HG02870 (cell line): Measurements from ENCODE around the gene GLB1L3.
A peak's percentile ranks its signal among the peaks of the same experiment; 100 is the strongest.

Experiments
- ATAC-seq: cut with Tn5 transposase; IDR thresholded peaks from one replicate; pipeline ENCODE4 v1.9.1; 2021; ENCODE audit warnings: mild to moderate bottlenecking, moderate library complexity; ENCODE audit not compliant: unreplicated experiment

GLB1L3 gene

GRCh38 chr11:134275534-134276395 is at the start of gene GLB1L3:
TSS of gene GLB1L3 (plus strand) at chr11:134276379. CDS start at chr11:134276741, 362 bp downstream.
- peak; percentile 76 for ATAC-seq

- ATAC-seq = no peak
Observed at GRCh38 chr11:134226806-134227325, 49.3 kb upstream of the GLB1L3 start.

- ATAC-seq = peak; percentile 62
Observed at GRCh38 chr11:134228625-134229024, 47.6 kb upstream of the GLB1L3 start.

- no peak for ATAC-seq
Observed at GRCh38 chr11:134229126-134229790, 46.9 kb upstream of the GLB1L3 start.

- no peak for ATAC-seq
Observed at GRCh38 chr11:134230339-134230738, 45.8 kb upstream of the GLB1L3 start.

- ATAC-seq = no peak
Observed at GRCh38 chr11:134231958-134232659, 44.1 kb upstream of the GLB1L3 start.

GRCh38 chr11:134233729-134234179 is 42.4 kb upstream of the GLB1L3 start:
- no peak for ATAC-seq

- no peak for ATAC-seq
Observed at GRCh38 chr11:134235399-134235798, 40.8 kb upstream of the GLB1L3 start.

GRCh38 chr11:134236834-134237556 is 39.2 kb upstream of the GLB1L3 start:
- ATAC-seq = no peak

- no peak for ATAC-seq
Observed at GRCh38 chr11:134237557-134237922, 38.6 kb upstream of the GLB1L3 start.

- no peak for ATAC-seq
Observed at GRCh38 chr11:134238956-134239355, 37.2 kb upstream of the GLB1L3 start.

- ATAC-seq = no peak
Observed at GRCh38 chr11:134240592-134240991, 35.6 kb upstream of the GLB1L3 start.

- no peak for ATAC-seq
Observed at GRCh38 chr11:134242376-134242775, 33.8 kb upstream of the GLB1L3 start.

GRCh38 chr11:134243913-134244312 is 32.3 kb upstream of the GLB1L3 start:
- ATAC-seq = no peak

GRCh38 chr11:134244593-134244992 is 31.6 kb upstream of the GLB1L3 start:
- ATAC-seq = peak; percentile 79

GRCh38 chr11:134245434-134245833 is 30.7 kb upstream of the GLB1L3 start:
- no peak for ATAC-seq

- ATAC-seq = no peak
Observed at GRCh38 chr11:134246100-134246499, 30.1 kb upstream of the GLB1L3 start.

GRCh38 chr11:134246678-134247077 is 29.5 kb upstream of the GLB1L3 start:
- no peak for ATAC-seq

GRCh38 chr11:134248910-134249480 is 27.2 kb upstream of the GLB1L3 start:
- ATAC-seq = no peak

- ATAC-seq = no peak
Observed at GRCh38 chr11:134250246-134250645, 25.9 kb upstream of the GLB1L3 start.
